H1 (cell line): ENCODE results near the gene IQCH. TPM values are rescaled to one million over a fixed set of nuclear protein-coding genes. Genes with fewer than 3 reads are reported as not detected.

Experiments
- CTCF ChIA-PET: fragments of 300-600 bp; sonication (Branson Sonifier 250); formaldehyde crosslinking; loops from one replicate; lab custom pipeline; 2021; ENCODE audit not compliant: partially characterized antibody; lab: Charles Lee
- POLR2A ChIA-PET: fragments of 300-600 bp; sonication (Branson Sonifier 250); formaldehyde crosslinking; loops from one replicate; lab custom pipeline; 2021; ENCODE audit warnings: inconsistent platforms; ENCODE audit not compliant: partially characterized antibody; lab: Charles Lee
- DNase-seq, 2 experiments: peaks; one replicate each; pipeline versions ENCODE4 v3.0.0 to v3.0.0-alpha.2; 2010 to 2022; ENCODE audit warnings: low spot score in 2 of 2, low read depth in 1 of 2, mixed read lengths in 1 of 2
- FAIRE-seq: peaks from 2 replicates; lab custom pipeline; 2011; peaks lifted over from hg19 to GRCh38; lab: Jason Lieb, UNC
- H2AFZ ChIP-seq: 2 replicates; pipeline ENCODE4 v1.8.1; 2012; ENCODE audit warnings: low read length, inconsistent platforms
- H2AK5ac ChIP-seq: 2 replicates; pipeline ENCODE4 v1.6.1; 2013; ENCODE audit warnings: low read depth, low read length
- H2BK120ac ChIP-seq: replicated peaks from 2 replicates; pipeline ENCODE3; 2013; ENCODE audit warnings: low read depth, low read length, inconsistent platforms
- H2BK12ac ChIP-seq: 2 replicates; pipeline ENCODE4 v1.6.1; 2013; ENCODE audit warnings: low read depth, low read length
- H2BK15ac ChIP-seq: 2 replicates; pipeline ENCODE4 v1.6.1; 2013; ENCODE audit warnings: low read length
- H2BK20ac ChIP-seq: 2 replicates; pipeline ENCODE4 v1.6.1; 2013; ENCODE audit warnings: low read length
- H2BK5ac ChIP-seq: 2 replicates; pipeline ENCODE4 v1.6.1; 2013; ENCODE audit warnings: low read depth, low read length
- H3K14ac ChIP-seq: 2 replicates; pipeline ENCODE4 v1.6.1; 2013; ENCODE audit warnings: inconsistent platforms; ENCODE audit not compliant: insufficient read length
- H3K18ac ChIP-seq: 2 replicates; pipeline ENCODE4 v1.6.1; 2013; ENCODE audit warnings: low read length; ENCODE audit errors: extremely low read depth
- H3K23ac ChIP-seq: 2 replicates; pipeline ENCODE4 v1.6.1; 2013; ENCODE audit warnings: inconsistent platforms; ENCODE audit not compliant: insufficient read length
- H3K23me2 ChIP-seq: 2 replicates; pipeline ENCODE4 v1.6.1; 2013; ENCODE audit warnings: low read depth, low read length
- H3K27ac ChIP-seq: 2 replicates; pipeline ENCODE4 v1.6.1; 2011; ENCODE audit warnings: low read depth, low read length, inconsistent platforms
- H3K27me3 ChIP-seq, 4 experiments: replicated peaks in 1 of 4; 1 replicate in 1 of 4; 2 replicates in 3 of 4; pipeline versions ENCODE4 v1.6.1 to v1.8.1; 2011 to 2013; ENCODE audit warnings: low read length in 3 of 4, mild to moderate bottlenecking in 3 of 4, inconsistent platforms in 2 of 4, mixed read lengths in 2 of 4, moderate library complexity in 1 of 4; ENCODE audit not compliant: control insufficient read depth in 3 of 4, insufficient read depth in 3 of 4; ENCODE audit errors: extremely low read depth in 1 of 4
- H3K36me3 ChIP-seq, 4 experiments: 2 replicates each; pipeline versions ENCODE4 v1.6.1 to v1.8.1; 2011 to 2013; ENCODE audit warnings: mild to moderate bottlenecking in 4 of 4, low read length in 3 of 4, moderate library complexity in 2 of 4, control low read depth in 1 of 4, inconsistent platforms in 1 of 4; ENCODE audit not compliant: insufficient read depth in 4 of 4, control insufficient read depth in 2 of 4
- H3K4ac ChIP-seq: replicated peaks from 2 replicates; pipeline ENCODE3; 2013; ENCODE audit warnings: low read length, low read depth, mixed read lengths, inconsistent platforms; ENCODE audit not compliant: insufficient read length
- H3K4me1 ChIP-seq, 4 experiments: replicated peaks in 1 of 4; 1 replicate in 1 of 4; 2 replicates in 3 of 4; pipeline versions ENCODE4 v1.6.1 to v1.8.1; 2011 to 2013; ENCODE audit warnings: low read length in 3 of 4, inconsistent platforms in 2 of 4, mixed read lengths in 1 of 4; ENCODE audit not compliant: insufficient read depth in 4 of 4, control insufficient read depth in 3 of 4
- H3K4me2 ChIP-seq, 2 experiments: 2 replicates each; pipeline versions ENCODE4 v1.6.1 to v1.8.1; 2011 to 2013; ENCODE audit warnings: low read depth in 2 of 2, low read length in 2 of 2, control low read depth in 1 of 2, inconsistent platforms in 1 of 2, mild to moderate bottlenecking in 1 of 2; ENCODE audit not compliant: insufficient read depth in 1 of 2
- H3K4me3 ChIP-seq, 4 experiments: fragments of 200-600, 300-600 bp in 1 of 4; sonication (generic), shearing (Covaris generic), sonication (Bioruptor Twin) in 1 of 4; 2 replicates each; pipeline versions ENCODE4 v1.5.1 to v1.8.1; 2011 to 2016; ENCODE audit warnings: low read length in 4 of 4, low read depth in 3 of 4, control low read depth in 2 of 4, inconsistent platforms in 2 of 4, mild to moderate bottlenecking in 2 of 4, mixed read lengths in 1 of 4, moderate library complexity in 1 of 4; ENCODE audit not compliant: insufficient read depth in 2 of 4; ENCODE audit errors: extremely low read depth in 1 of 4
- H3K56ac ChIP-seq: replicated peaks from 2 replicates; pipeline ENCODE3; 2013; ENCODE audit warnings: low read depth, mild to moderate bottlenecking, mixed read lengths, low read length, inconsistent platforms; ENCODE audit not compliant: insufficient read length
- H3K79me1 ChIP-seq: 2 replicates; pipeline ENCODE4 v1.6.1; 2013; ENCODE audit warnings: low read depth, low read length, control low read depth
- H3K79me2 ChIP-seq, 2 experiments: 2 replicates each; pipeline versions ENCODE4 v1.6.1 to v1.8.1; 2012 to 2013; ENCODE audit warnings: low read length in 2 of 2, mild to moderate bottlenecking in 2 of 2, inconsistent platforms in 1 of 2; ENCODE audit not compliant: insufficient read depth in 2 of 2, control insufficient read depth in 1 of 2
- H3K9ac ChIP-seq, 4 experiments: replicated peaks in 1 of 4; 1 replicate in 1 of 4; 2 replicates in 3 of 4; pipeline versions ENCODE4 v1.6.1 to v1.8.1; 2011 to 2013; ENCODE audit warnings: low read depth in 3 of 4, low read length in 3 of 4, control low read depth in 2 of 4, mild to moderate bottlenecking in 2 of 4, moderate library complexity in 2 of 4, inconsistent platforms in 1 of 4; ENCODE audit errors: extremely low read depth in 1 of 4
- H3K9me3 ChIP-seq, 2 experiments: 2 replicates each; pipeline versions ENCODE4 v1.6.1 to v1.8.1; 2012 to 2013; ENCODE audit warnings: mild to moderate bottlenecking in 2 of 2, moderate library complexity in 2 of 2, control low read depth in 1 of 2, inconsistent platforms in 1 of 2, low read depth in 1 of 2, low read length in 1 of 2, mixed read lengths in 1 of 2; ENCODE audit not compliant: insufficient read depth in 2 of 2
- H4K20me1 ChIP-seq, 2 experiments: replicated peaks in 1 of 2; 2 replicates each; pipeline versions ENCODE3 to v1.8.1; 2011 to 2013; ENCODE audit warnings: inconsistent platforms in 2 of 2, low read length in 2 of 2, mild to moderate bottlenecking in 1 of 2; ENCODE audit not compliant: insufficient read depth in 2 of 2, control insufficient read depth in 1 of 2
- H4K5ac ChIP-seq: 2 replicates; pipeline ENCODE4 v1.6.1; 2013; ENCODE audit warnings: low read length, low read depth, mixed read lengths, inconsistent platforms; ENCODE audit not compliant: insufficient read length
- H4K8ac ChIP-seq: 2 replicates; pipeline ENCODE4 v1.8.0; 2013; ENCODE audit warnings: mild to moderate bottlenecking, moderate library complexity, low read length, inconsistent platforms; ENCODE audit not compliant: insufficient read depth; ENCODE audit errors: extremely low read depth
- H4K91ac ChIP-seq: replicated peaks from 2 replicates; pipeline ENCODE3; 2013; ENCODE audit warnings: low read length, mixed read lengths, inconsistent platforms; ENCODE audit not compliant: insufficient read length
- BRCA1 ChIP-seq: IDR thresholded peaks from 2 replicates; pipeline ENCODE4 v1.6.1; 2012; ENCODE audit warnings: low read depth, low read length, improper control_type of control experiment
- E2F6 ChIP-seq: IDR thresholded peaks from 2 replicates; pipeline ENCODE4 v1.6.1; 2012; ENCODE audit warnings: inconsistent platforms
- MAX ChIP-seq: IDR thresholded peaks from 2 replicates; pipeline ENCODE4 v1.6.1; 2012; ENCODE audit warnings: inconsistent platforms
- TEAD4 ChIP-seq: IDR thresholded peaks from 2 replicates; pipeline ENCODE4 v1.6.1; 2012; ENCODE audit warnings: low read depth, low read length, inconsistent platforms, mixed read lengths
- WGBS, 2 experiments: shearing (Covaris generic) in 1 of 2; methylation state at CpG; one replicate each; pipeline versions ENCODE4 v1.1.6 to v1.1.7; 2013 to 2015; ENCODE audit warnings: low lambda C conversion rate in 2 of 2, mixed read lengths in 2 of 2, inconsistent platforms in 1 of 2, low coverage in 1 of 2, missing lambda C conversion rate in 1 of 2; ENCODE audit not compliant: insufficient replicate concordance in 2 of 2, insufficient coverage in 1 of 2, insufficient read length in 1 of 2; ENCODE audit errors: extremely low coverage in 1 of 2, missing lambda C conversion rate in 1 of 2; 5-methylcytosine and 5-hydroxymethylcytosine counted together
- polyA plus RNA-seq, 7 experiments: library from polyadenylated mRNA; depleted of rRNA in 3 of 7; stranded (reverse) in 5 of 7; unstranded in 2 of 7; fragments of >200 nt in 5 of 7; fragments of 200-250 nt in 2 of 7; gene quantifications; 1 replicate in 5 of 7; 2 replicates in 1 of 7; 4 replicates in 1 of 7; pipeline versions ENCODE4 v1.2.1 to v1.2.3, GENCODE V29; 2011 to 2013; ENCODE audit warnings: missing spikeins in 2 of 7, mixed read lengths in 2 of 7
- total RNA-seq: library from RNA; stranded (reverse); fragmentation: NEBNext Ultra II Directional; extraction: Animal tissue kit (Norgen Biotek cat#: 25700); gene quantifications from 2 replicates; pipeline ENCODE4 v1.2.1, GENCODE V29; 2021

IQCH gene
- total and polyA plus RNA-seq, 2 of the 8 experiments (the other 6 are each of a cell fraction or from before 2014, with no cell fraction given): 0.60 to 1.9 TPM

- CTCF ChIA-PET: interaction anchor here (0.7 to 1.3 kb wide), 2 partner anchors 20 to 331 kb away, joined by 3 read pairs; no protein-coding TSS in a partner anchor
- H3K4ac ChIP-seq: no peak overlapping the region
- no peak overlapping the region; a peak in 1 of 4 replicates for H3K4me2 ChIP-seq
- H2BK15ac ChIP-seq: no peak overlapping the region
- no peak overlapping the region for H3K18ac ChIP-seq
- peaks cover 0 to 10% (median 4%) of the 10 kb centered on the region in 4 experiments; a peak in 3 of 7 replicates for H3K4me1 ChIP-seq
- H2BK120ac ChIP-seq: no peak overlapping the region
- no peaks in the 10 kb centered on the region for H3K79me2 ChIP-seq
- H3K23ac ChIP-seq: no peak overlapping the region
- no peak overlapping the region for H3K4me3 ChIP-seq
- H4K5ac ChIP-seq: no peak overlapping the region
- H3K27ac ChIP-seq: no peak overlapping the region
- H2BK20ac ChIP-seq: no peak overlapping the region
- H4K20me1 ChIP-seq: no peaks in the 10 kb centered on the region
- FAIRE-seq (no peak), DNase-seq (no peak)
- no peaks in the 10 kb centered on the region for H3K79me1 ChIP-seq
- H3K36me3 ChIP-seq: no peaks in the 10 kb centered on the region
- H2AFZ ChIP-seq: no peak overlapping the region
- no peak overlapping the region for H3K14ac ChIP-seq
- no peaks in the 10 kb centered on the region for H3K27me3 ChIP-seq
- H4K91ac ChIP-seq: no peak overlapping the region
- WGBS, 2 experiments: 83% methylated on average over 6 of the region's 6 CpGs; no CpG with 5 or more reads in 1 of the 2 experiments
- no peak for TF ChIP-seq TEAD4
- TF ChIP-seq MAX: no peak
- no peak for TF ChIP-seq E2F6
- TF ChIP-seq BRCA1: no peak
- H3K23me2 ChIP-seq: no peaks in the 10 kb centered on the region
- no peak overlapping the region for H2BK12ac ChIP-seq
- no peak overlapping the region for H3K56ac ChIP-seq
- POLR2A ChIA-PET: interaction anchor here (2.8 kb wide), 1 partner anchor 17 kb away, joined by 8 read pairs; the partner anchor contains the start of gene C15orf61
- H3K9me3 ChIP-seq: no peaks in the 10 kb centered on the region
- no peak overlapping the region for H4K8ac ChIP-seq
- H3K9ac ChIP-seq: peak overlapping the region in 1 of 4 experiments; percentile 8; a peak in 1 of 7 replicates
- no peak overlapping the region for H2AK5ac ChIP-seq
- no peak overlapping the region for H2BK5ac ChIP-seq
Observed at GRCh38 chr15:67504056-67504455, 249.5 kb downstream of the IQCH start.
